ENCODE results near the gene HEXIM2. TPM values are rescaled to one million over a fixed set of nuclear protein-coding genes. Genes with fewer than 3 reads are reported as not detected.

The HEXIM2 gene
- total and polyA plus RNA-seq, 2 of the 13 experiments (the other 11 are each of a cell fraction or from before 2014, with no cell fraction given), result 27.1 to 32.4 TPM

GRCh38 chr17:45161288-45162024 lies at the start of gene HEXIM2 (continued):
- TF ChIP-seq, protein P1, sequence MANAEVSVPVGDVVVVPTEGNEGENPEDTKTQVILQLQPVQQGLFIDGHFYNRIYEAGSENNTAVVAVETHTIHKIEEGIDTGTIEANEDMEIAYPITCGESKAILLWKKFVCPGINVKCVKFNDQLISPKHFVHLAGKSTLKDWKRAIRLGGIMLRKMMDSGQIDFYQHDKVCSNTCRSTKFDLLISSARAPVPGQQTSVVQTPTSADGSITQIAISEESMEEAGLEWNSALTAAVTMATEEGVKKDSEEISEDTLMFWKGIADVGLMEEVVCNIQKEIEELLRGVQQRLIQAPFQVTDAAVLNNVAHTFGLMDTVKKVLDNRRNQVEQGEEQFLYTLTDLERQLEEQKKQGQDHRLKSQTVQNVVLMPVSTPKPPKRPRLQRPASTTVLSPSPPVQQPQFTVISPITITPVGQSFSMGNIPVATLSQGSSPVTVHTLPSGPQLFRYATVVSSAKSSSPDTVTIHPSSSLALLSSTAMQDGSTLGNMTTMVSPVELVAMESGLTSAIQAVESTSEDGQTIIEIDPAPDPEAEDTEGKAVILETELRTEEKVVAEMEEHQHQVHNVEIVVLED (CRISPR knock-in tag; IDR thresholded peaks at IDR 0.05; ENCODE audit: borderline replicate concordance), result peak; percentile 89
- peak; percentile 87; the same call in 1 of the 2 replicates for TF ChIP-seq ZNF619 (CRISPR knock-in tag; IDR thresholded peaks at IDR 0.05)
- no peak for TF ChIP-seq SRSF9 (IDR thresholded peaks at IDR 0.05; ENCODE audit: borderline replicate concordance, insufficient read depth, low read depth, low read length, poor library complexity, severe bottlenecking)
- peak; percentile 84; the same call in 1 of the 2 replicates for TF ChIP-seq ZHX1 (CRISPR knock-in tag; IDR thresholded peaks at IDR 0.05; ENCODE audit: low read depth)
- TF ChIP-seq ZNF451 (CRISPR knock-in tag; IDR thresholded peaks at IDR 0.05), result 0 out of 2 replicates have a peak, but pooled peaks have one; percentile 4
- TF ChIP-seq TSC22D2 (CRISPR knock-in tag; IDR thresholded peaks at IDR 0.05; ENCODE audit: borderline replicate concordance), result peak; percentile 53
- peak; percentile 98 for TF ChIP-seq YY1 (IDR thresholded peaks at IDR 0.05; ENCODE audit: insufficient read depth, insufficient replicate concordance, low read depth, low read length)
- TF ChIP-seq, protein P2, sequence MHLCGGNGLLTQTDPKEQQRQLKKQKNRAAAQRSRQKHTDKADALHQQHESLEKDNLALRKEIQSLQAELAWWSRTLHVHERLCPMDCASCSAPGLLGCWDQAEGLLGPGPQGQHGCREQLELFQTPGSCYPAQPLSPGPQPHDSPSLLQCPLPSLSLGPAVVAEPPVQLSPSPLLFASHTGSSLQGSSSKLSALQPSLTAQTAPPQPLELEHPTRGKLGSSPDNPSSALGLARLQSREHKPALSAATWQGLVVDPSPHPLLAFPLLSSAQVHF (CRISPR knock-in tag; IDR thresholded peaks at IDR 0.05), result peak; percentile 29; the same call in 1 of the 2 replicates
- TF ChIP-seq FOXK1 (CRISPR knock-in tag; IDR thresholded peaks at IDR 0.05; ENCODE audit: borderline replicate concordance, low read depth), result peak; percentile 98
- no peak; the same call in 1 of the 2 replicates for TF ChIP-seq RFXANK (CRISPR knock-in tag; IDR thresholded peaks at IDR 0.05)
- peak; percentile 82 for TF ChIP-seq YEATS2 (CRISPR knock-in tag; IDR thresholded peaks at IDR 0.05; ENCODE audit: borderline replicate concordance)
- peak; percentile 67 for TF ChIP-seq PITX1 (CRISPR knock-in tag; IDR thresholded peaks at IDR 0.05)
- TF ChIP-seq ZNF598 (CRISPR knock-in tag; IDR thresholded peaks at IDR 0.05; ENCODE audit: borderline replicate concordance), result peak; percentile 27; the same call in 1 of the 2 replicates
- TF ChIP-seq PHF5A (CRISPR knock-in tag; IDR thresholded peaks at IDR 0.05; ENCODE audit: low read depth, unreplicated experiment), result peak; percentile 51
- peak; percentile 36 for TF ChIP-seq ZNF331 (CRISPR knock-in tag; IDR thresholded peaks at IDR 0.05)
- no peak for TF ChIP-seq ARID2 (CRISPR knock-in tag; IDR thresholded peaks at IDR 0.05; ENCODE audit: borderline replicate concordance)
- TF ChIP-seq ZNF776 (CRISPR knock-in tag; IDR thresholded peaks at IDR 0.05), result peak; percentile 42
- TF ChIP-seq ZNF230 (CRISPR knock-in tag; IDR thresholded peaks at IDR 0.05), result peak; percentile 93
- TF ChIP-seq TBX3 (IDR thresholded peaks at IDR 0.05; ENCODE audit: borderline replicate concordance), result peak; percentile 88
- TF ChIP-seq ZNF788 (CRISPR knock-in tag; IDR thresholded peaks at IDR 0.05; ENCODE audit: borderline replicate concordance), result no peak; the same call in 1 of the 2 replicates
- no peak for TF ChIP-seq HOXA7 (CRISPR knock-in tag; IDR thresholded peaks at IDR 0.05)
- TF ChIP-seq HOMEZ (CRISPR knock-in tag; IDR thresholded peaks at IDR 0.05; ENCODE audit: low read depth), result peak; percentile 77
- peak; percentile 67; the same call in 1 of the 2 replicates for TF ChIP-seq TBX2 (CRISPR knock-in tag; IDR thresholded peaks at IDR 0.05; ENCODE audit: borderline replicate concordance)
